Sciatic nerve (tissue), 2 donors: ENCODE measurements around the gene GPR180. TPM values are rescaled to one million over a fixed set of nuclear protein-coding genes. Genes with fewer than 3 reads are reported as not detected.
"Not testable (repeated sequence)": the region's sequence is repeated elsewhere in the genome, so short reads cannot be mapped to it uniquely, and the experiment has no call there.

Experiments
- ATAC-seq: fragments of 200-7000 bp; cut with Tn5 transposase; one replicate; pipeline ENCODE4 v1.9.1; 2020; ENCODE audit warnings: mild to moderate bottlenecking, moderate library complexity
- DNase-seq: peaks from one replicate; pipeline ENCODE4 v3.0.0-alpha.2; 2020; ENCODE audit warnings: low spot score
- intact Hi-C: fragments of 100-400 bp; cut with DNase I; formaldehyde crosslinking; loops from one replicate; pipeline ENCODE4 v1.14.2; 2022
- total RNA-seq: library from RNA; stranded (reverse); fragmentation: NEBNext Ultra II Directional; extraction: Animal tissue kit (Norgen Biotek cat#: 25700); gene quantifications from one replicate; pipeline ENCODE4 v1.2.1, GENCODE V29; 2021
- donor health status: DM: no; HTN: no; CAD: no.
- donor health status: DM: no; HTN: no; CAD: no.

Gene GPR180
- total RNA-seq, 1 donor from 2014 or later = 5.8 TPM

GRCh38 chr13:94632226-94632980 lies 30.7 kb downstream of the GPR180 start:
- ATAC-seq = no peak
- intact Hi-C loops = no loop called here
- DNase-seq = no peak

DNA sequence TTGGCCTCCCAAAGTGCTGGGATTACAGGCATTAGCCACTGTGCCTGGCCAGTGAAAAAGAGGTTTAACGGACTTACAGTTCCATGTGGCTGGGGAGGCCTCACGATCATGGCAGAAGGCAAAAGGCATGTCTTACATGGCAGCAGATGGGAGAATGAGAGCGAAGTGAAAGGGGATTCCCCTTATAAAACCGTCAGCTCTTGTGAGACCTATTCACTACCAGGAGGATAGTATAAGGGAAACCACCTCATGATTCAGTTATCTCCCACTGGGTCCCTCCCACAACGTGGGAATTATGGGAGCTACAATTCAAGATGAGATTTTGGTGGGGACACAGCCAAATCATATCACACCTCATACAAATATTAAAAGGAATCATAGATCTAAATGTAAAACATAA lies 34.4 kb downstream of the GPR180 start:
- DNase-seq, ATAC-seq, intact Hi-C loops: not testable (repeated sequence)

GRCh38 chr13:94636942-94637578 lies 35.4 kb downstream of the GPR180 start:
- no peak for DNase-seq
- no peak for ATAC-seq

GRCh38 chr13:94637677-94638076 lies 36.0 kb downstream of the GPR180 start:
- ATAC-seq, intact Hi-C loops, DNase-seq: not testable (repeated sequence)

More at GRCh38 chr13:94636942-94637578, 35.4 kb downstream of the GPR180 start:
- intact Hi-C loops = no loop called here

- ATAC-seq (no peak), DNase-seq (no peak)
- intact Hi-C loops = no loop called here
Observed at GRCh38 chr13:94640721-94641120, 39.1 kb downstream of the GPR180 start.

- no peak for ATAC-seq
- intact Hi-C loops = no loop called here
- no peak for DNase-seq
Observed at GRCh38 chr13:94641409-94641941, 39.8 kb downstream of the GPR180 start.

GRCh38 chr13:94646904-94647303 lies 45.2 kb downstream of the GPR180 start:
- DNase-seq (no peak), ATAC-seq (no peak)
- intact Hi-C loops = no loop called here

DNA sequence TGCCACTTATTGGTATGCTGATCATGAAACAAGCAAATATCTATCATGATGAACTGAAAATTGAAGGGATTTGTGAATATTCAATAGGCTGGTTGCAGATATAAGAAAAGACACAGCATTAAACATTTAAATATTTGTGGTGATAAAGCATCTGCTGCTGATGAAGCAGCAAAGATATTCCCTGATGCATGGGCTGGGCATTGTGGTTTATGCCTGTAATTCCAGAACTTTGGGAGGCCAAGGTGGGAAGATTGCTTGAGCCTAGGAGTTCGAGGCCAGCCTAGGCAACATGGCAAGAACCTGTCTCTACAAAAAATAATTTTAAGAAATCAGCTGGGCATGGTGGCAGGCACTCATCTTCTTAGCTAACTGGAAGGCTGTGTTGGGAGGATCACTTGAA lies 54.5 kb downstream of the GPR180 start:
- ATAC-seq (no peak), DNase-seq (no peak)
- intact Hi-C loops = no loop called here

- DNase-seq (no peak), ATAC-seq (no peak)
- intact Hi-C loops = no loop called here
Observed at GRCh38 chr13:94656766-94657165, 55.1 kb downstream of the GPR180 start.

GRCh38 chr13:94657167-94657566 lies 55.5 kb downstream of the GPR180 start:
- DNase-seq (no peak), ATAC-seq (no peak)
- intact Hi-C loops = no loop called here

DNA sequence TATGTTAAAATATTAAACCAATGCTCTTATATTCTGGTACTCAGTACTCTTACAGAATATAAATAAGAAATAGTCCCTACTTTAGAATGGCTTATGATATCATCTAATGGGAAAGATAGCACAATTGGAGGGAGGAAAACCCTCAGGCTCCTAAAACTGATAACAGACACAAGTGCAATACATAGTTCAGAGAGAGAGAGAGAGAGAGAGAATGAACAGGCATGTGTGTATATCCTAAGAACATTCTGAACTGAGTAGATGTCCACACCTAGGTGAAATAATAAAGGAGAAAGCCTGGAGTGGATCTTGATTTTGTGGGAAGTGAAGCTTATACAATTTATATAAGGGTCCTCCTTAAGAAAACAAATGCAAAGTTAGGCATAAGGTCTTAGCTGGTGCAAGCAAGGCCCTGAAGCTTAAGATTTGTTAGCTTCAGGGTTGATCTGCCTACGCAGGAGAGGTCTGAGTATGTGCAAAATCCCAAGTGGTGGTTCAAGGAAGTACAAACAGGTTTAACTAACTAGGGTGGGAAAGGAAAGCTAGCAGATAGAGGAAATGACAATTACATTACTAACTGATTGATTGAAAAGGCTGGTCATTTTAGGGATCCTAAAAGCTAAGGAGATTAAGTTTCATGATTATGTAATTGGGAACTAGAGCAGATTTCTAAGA lies 57.4 kb downstream of the GPR180 start:
- ATAC-seq (no peak), DNase-seq (no peak)
- intact Hi-C loops = no loop called here

GRCh38 chr13:94659598-94659946 lies 57.9 kb downstream of the GPR180 start:
- DNase-seq (no peak), ATAC-seq (no peak)
- intact Hi-C loops = no loop called here

DNA sequence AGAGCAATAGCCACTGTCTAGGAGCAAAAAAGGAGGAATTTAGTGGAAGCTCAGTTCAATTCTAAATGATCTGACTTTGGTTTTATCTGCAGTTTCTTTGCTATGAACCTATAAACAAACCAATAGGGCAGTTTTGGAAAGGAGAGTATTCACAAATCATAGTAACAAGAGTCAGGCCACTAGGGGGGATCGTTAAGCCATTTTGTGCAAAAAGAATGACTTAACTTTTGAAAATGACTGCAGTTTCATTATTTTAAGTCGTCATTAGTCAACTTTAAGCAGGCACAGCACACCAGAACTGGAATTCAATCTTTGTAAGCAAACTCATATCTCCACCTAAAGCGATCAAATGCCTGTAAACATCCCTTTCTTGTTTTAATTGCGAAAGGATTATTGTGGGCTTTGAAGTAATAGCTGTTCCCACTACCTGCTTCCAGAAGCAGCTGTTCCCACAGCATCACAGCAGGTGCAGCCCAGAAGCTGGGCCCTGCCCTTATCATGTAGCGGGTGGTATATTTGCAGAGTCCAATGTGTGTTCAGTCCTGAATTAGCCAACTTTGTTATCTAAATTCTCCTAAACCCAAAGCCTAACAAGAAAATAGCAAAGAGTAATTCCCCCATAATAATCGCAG lies 59.2 kb downstream of the GPR180 start:
- ATAC-seq (no peak), DNase-seq (no peak)
- intact Hi-C loops = no loop called here

DNA sequence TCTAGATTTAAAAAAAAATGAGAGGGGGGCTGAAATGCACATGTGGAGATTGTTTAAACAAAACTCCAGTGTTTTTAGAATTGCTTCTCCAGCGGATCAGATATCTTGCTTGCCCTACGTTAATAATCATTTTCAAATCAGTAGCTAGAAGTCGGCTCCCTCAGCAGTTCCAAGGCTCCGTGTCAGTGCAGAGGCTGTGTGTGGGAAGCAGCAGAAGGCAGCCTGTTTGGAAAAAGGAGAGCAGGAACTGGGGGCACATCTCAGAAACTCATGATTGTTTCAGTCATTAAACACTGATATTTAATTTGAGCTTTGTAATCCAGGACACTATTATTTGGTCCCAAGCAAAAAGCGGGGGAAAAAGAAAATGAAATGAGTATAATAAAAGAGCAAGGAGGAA lies 59.7 kb downstream of the GPR180 start:
- ATAC-seq (no peak), DNase-seq (no peak)
- intact Hi-C loops = no loop called here

GRCh38 chr13:94662274-94662945 lies 60.8 kb downstream of the GPR180 start:
- DNase-seq (no peak), ATAC-seq (no peak)
- intact Hi-C loops = no loop called here

- intact Hi-C loops = no loop called here
- no peak for ATAC-seq
- DNase-seq = no peak
Observed at GRCh38 chr13:94664889-94665288, 63.2 kb downstream of the GPR180 start.

- intact Hi-C loops = no loop called here
- DNase-seq (no peak), ATAC-seq (no peak)
Observed at GRCh38 chr13:94666065-94666464, 64.4 kb downstream of the GPR180 start.

- intact Hi-C loops = no loop called here
- DNase-seq (no peak), ATAC-seq (no peak)
Observed at GRCh38 chr13:94667190-94667589, 65.5 kb downstream of the GPR180 start.

- intact Hi-C loops = no loop called here
- no peak for ATAC-seq
- DNase-seq = no peak
Observed at GRCh38 chr13:94672400-94672799, 70.7 kb downstream of the GPR180 start.
